Measurements from ENCODE around the gene RAI14. TPM values are rescaled to one million over a fixed set of nuclear protein-coding genes. Genes with fewer than 3 reads are reported as not detected.
A peak's percentile ranks its signal among the peaks of the same experiment; 100 is the strongest.

The RAI14 gene
- total RNA-seq, 1 experiment from 2014 or later, result 57.3 TPM

- DNase-seq (ENCODE audit: low read depth), result no peak
These were observed 188.9 kb downstream of the RAI14 start for GRCh38 chr5:34844999-34845398.

- no peak for DNase-seq (ENCODE audit: low read depth)
These were observed 190.9 kb downstream of the RAI14 start for GRCh38 chr5:34847056-34847455.

GRCh38 chr5:34847552-34847951 is 191.4 kb downstream of the RAI14 start:
- no peak for DNase-seq (ENCODE audit: low read depth)

GRCh38 chr5:34848230-34848629 is 192.1 kb downstream of the RAI14 start:
- DNase-seq (ENCODE audit: low read depth), result no peak

- peak; percentile 49 for DNase-seq (ENCODE audit: low read depth)
These were observed 193.1 kb downstream of the RAI14 start for GRCh38 chr5:34849253-34849652.

- DNase-seq (ENCODE audit: low read depth), result no peak
These were observed 198.5 kb downstream of the RAI14 start for GRCh38 chr5:34854459-34855174.

GRCh38 chr5:34857161-34857560 is 201.0 kb downstream of the RAI14 start:
- DNase-seq (ENCODE audit: low read depth), result no peak

- DNase-seq (ENCODE audit: low read depth), result no peak
These were observed 201.8 kb downstream of the RAI14 start for GRCh38 chr5:34857894-34858293.

GRCh38 chr5:34858790-34859189 is 202.7 kb downstream of the RAI14 start:
- no peak for DNase-seq (ENCODE audit: low read depth)

GRCh38 chr5:34859253-34859652 is 203.1 kb downstream of the RAI14 start:
- no peak for DNase-seq (ENCODE audit: low read depth)

- DNase-seq (ENCODE audit: low read depth), result no peak
These were observed 207.8 kb downstream of the RAI14 start for GRCh38 chr5:34863946-34864345.

- DNase-seq (ENCODE audit: low read depth), result no peak
These were observed 209.0 kb downstream of the RAI14 start for GRCh38 chr5:34865091-34865490.

GRCh38 chr5:34866989-34867471 is 210.9 kb downstream of the RAI14 start:
- DNase-seq (ENCODE audit: low read depth), result no peak

GRCh38 chr5:34867660-34868059 is 211.5 kb downstream of the RAI14 start:
- DNase-seq (ENCODE audit: low read depth), result no peak

- DNase-seq (ENCODE audit: low read depth), result no peak
These were observed 212.7 kb downstream of the RAI14 start for GRCh38 chr5:34868791-34869190.

GRCh38 chr5:34869256-34869655 is 213.1 kb downstream of the RAI14 start:
- DNase-seq (ENCODE audit: low read depth), result no peak

GRCh38 chr5:34870382-34870781 is 214.3 kb downstream of the RAI14 start:
- DNase-seq (ENCODE audit: low read depth), result no peak

GRCh38 chr5:34876275-34876674 is 220.1 kb downstream of the RAI14 start:
- DNase-seq (ENCODE audit: low read depth), result no peak

GRCh38 chr5:34881246-34881645 is 225.1 kb downstream of the RAI14 start:
- no peak for DNase-seq (ENCODE audit: low read depth)
